SK-MEL-5 (cell line): Measurements from ENCODE around the gene FN1. TPM values are rescaled to one million over a fixed set of nuclear protein-coding genes. Genes with fewer than 3 reads are reported as not detected.
"Not testable (repeated sequence)": the region's sequence is repeated elsewhere in the genome, so short reads cannot be mapped to it uniquely, and the experiment has no call there.

Experiments
- DNase-seq: peaks from one replicate; pipeline ENCODE4 v3.0.0-alpha.2; 2016; ENCODE audit warnings: low read depth, low spot score
- in situ Hi-C: cut with HindIII; loops from 2 replicates; pipeline ENCODE4 v1.10.0; 2016; ENCODE audit warnings: low sequenced_read_pairs, high pct_unique_total_duplicates, low pct_unique_long_range_greater_than_20kb
- total RNA-seq: library from RNA; depleted of rRNA; stranded (reverse); fragments of >200 nt; shearing (Covaris generic); gene quantifications from 2 replicates; pipeline ENCODE4 v1.2.3, GENCODE V29; 2014

Gene FN1
- total RNA-seq, 1 experiment from 2014 or later: 424 TPM

GRCh38 chr2:215366440-215367032 lies 69.3 kb downstream of the FN1 start:
- DNase-seq: no peak
- in situ Hi-C loops: no loop called here

GRCh38 chr2:215365184-215365658 lies 70.6 kb downstream of the FN1 start:
- DNase-seq: no peak
- in situ Hi-C loops: no loop called here

GRCh38 chr2:215364157-215365155 lies 71.4 kb downstream of the FN1 start:
- in situ Hi-C loops: no loop called here
- DNase-seq: no peak

GRCh38 chr2:215363461-215364156 lies 72.3 kb downstream of the FN1 start:
- in situ Hi-C loops: no loop called here
- DNase-seq: no peak

- no peak for DNase-seq
Measured at GRCh38 chr2:215363039-215363438, 72.8 kb downstream of the FN1 start.

GRCh38 chr2:215362562-215362904 lies 73.3 kb downstream of the FN1 start:
- in situ Hi-C loops: no loop called here

More at GRCh38 chr2:215363039-215363438, 72.8 kb downstream of the FN1 start:
- in situ Hi-C loops: no loop called here

GRCh38 chr2:215361876-215362561 lies 73.8 kb downstream of the FN1 start:
- DNase-seq: no peak
- in situ Hi-C loops: no loop called here

More at GRCh38 chr2:215362562-215362904, 73.3 kb downstream of the FN1 start:
- DNase-seq: no peak

GRCh38 chr2:215361211-215361875 lies 74.5 kb downstream of the FN1 start:
- in situ Hi-C loops: no loop called here
- DNase-seq: no peak

GRCh38 chr2:215360596-215360995 lies 75.3 kb downstream of the FN1 start:
- in situ Hi-C loops: no loop called here
- DNase-seq: no peak

- in situ Hi-C loops, DNase-seq: not testable (repeated sequence)
Measured at GRCh38 chr2:215360059-215360458, 75.8 kb downstream of the FN1 start.

GRCh38 chr2:215359576-215359922 lies 76.3 kb downstream of the FN1 start:
- in situ Hi-C loops: no loop called here
- no peak for DNase-seq

- in situ Hi-C loops: no loop called here
- DNase-seq: no peak
Measured at GRCh38 chr2:215358891-215359575, 76.8 kb downstream of the FN1 start.

- DNase-seq: no peak
- in situ Hi-C loops: no loop called here
Measured at GRCh38 chr2:215358312-215358845, 77.5 kb downstream of the FN1 start.

GRCh38 chr2:215357660-215358059 lies 78.2 kb downstream of the FN1 start:
- in situ Hi-C loops: no loop called here
- DNase-seq: no peak

GRCh38 chr2:215356948-215357461 lies 78.9 kb downstream of the FN1 start:
- DNase-seq: no peak
- in situ Hi-C loops: no loop called here

- in situ Hi-C loops: no loop called here
- no peak for DNase-seq
Measured at GRCh38 chr2:215356334-215356947, 79.4 kb downstream of the FN1 start.
